GM19193 (cell line): ENCODE measurements around the gene NUDCD3.

Source experiments
- POLR2A ChIP-seq: IDR thresholded peaks from 4 replicates; pipeline ENCODE4 v1.6.1; 2011; ENCODE audit not compliant: insufficient read depth, insufficient read length; ENCODE audit errors: extremely low read depth

NUDCD3 gene

GRCh38 chr7:44368455-44368854 lies 122.0 kb downstream of the NUDCD3 start:
- no peak for TF ChIP-seq POLR2A

- TF ChIP-seq POLR2A: no peak
Observed at GRCh38 chr7:44367475-44368043, 122.9 kb downstream of the NUDCD3 start.

GRCh38 chr7:44366986-44367385 lies 123.5 kb downstream of the NUDCD3 start:
- no peak for TF ChIP-seq POLR2A

GRCh38 chr7:44353668-44354067 lies 136.8 kb downstream of the NUDCD3 start:
- no peak for TF ChIP-seq POLR2A

GRCh38 chr7:44348851-44349781 lies 141.3 kb downstream of the NUDCD3 start:
- no peak for TF ChIP-seq POLR2A

- no peak for TF ChIP-seq POLR2A
Observed at GRCh38 chr7:44348300-44348699, 142.2 kb downstream of the NUDCD3 start.

- TF ChIP-seq POLR2A: no peak
Observed at GRCh38 chr7:44347546-44348114, 142.8 kb downstream of the NUDCD3 start.

GRCh38 chr7:44346063-44346462 lies 144.4 kb downstream of the NUDCD3 start:
- TF ChIP-seq POLR2A: no peak

GRCh38 chr7:44341401-44341800 lies 149.1 kb downstream of the NUDCD3 start:
- no peak for TF ChIP-seq POLR2A

GRCh38 chr7:44338600-44338999 lies 151.9 kb downstream of the NUDCD3 start:
- TF ChIP-seq POLR2A: no peak

GRCh38 chr7:44336491-44336890 lies 154.0 kb downstream of the NUDCD3 start:
- no peak for TF ChIP-seq POLR2A

- no peak for TF ChIP-seq POLR2A
Observed at GRCh38 chr7:44335184-44335583, 155.3 kb downstream of the NUDCD3 start.

- TF ChIP-seq POLR2A: no peak
Observed at GRCh38 chr7:44334734-44335097, 155.7 kb downstream of the NUDCD3 start.

- TF ChIP-seq POLR2A: no peak
Observed at GRCh38 chr7:44333911-44334733, 156.3 kb downstream of the NUDCD3 start.

- TF ChIP-seq POLR2A: no peak
Observed at GRCh38 chr7:44331682-44332081, 158.8 kb downstream of the NUDCD3 start.
